ENCODE results near the gene UVRAG. TPM values are rescaled to one million over a fixed set of nuclear protein-coding genes. Genes with fewer than 3 reads are reported as not detected.
A peak's percentile ranks its signal among the peaks of the same experiment; 100 is the strongest.

The UVRAG gene
- total and polyA plus RNA-seq, 2 of the 13 experiments (the other 11 are each of a cell fraction or from before 2014, with no cell fraction given): 9.7 to 17.3 TPM

GRCh38 chr11:76175783-76176182 lies 360.8 kb downstream of the UVRAG start (continued):
- TF ChIP-seq ISX (CRISPR knock-in tag; conservative IDR thresholded peaks at IDR 0.05): no peak

- H3K79me2 ChIP-seq (ENCODE audit: insufficient read depth, low read length): no peaks in the 10 kb centered on the region
- H3K4me3 ChIP-seq (replicated peaks in 1 of 3; ENCODE audit: insufficient read depth in 1 of 3, low read depth in 2 of 3, low read length in 3 of 3): no peak overlapping the region
- no TSS peak for BruUV-seq (replicated peaks)
- in situ Hi-C loops (cut with HindIII; ENCODE audit: extremely low pct_ligation_motif_present, low pct_unique_long_range_greater_than_20kb) (no loop called here), intact Hi-C loops (cut with micrococcal nuclease; ENCODE audit: unreplicated experiment) (no loop called here)
- H3K27ac ChIP-seq (ENCODE audit: extremely low read length, insufficient read depth, low read length): peak overlapping the region; percentile 54
- H3K4me1 ChIP-seq (ENCODE audit: insufficient read depth, low read length): peaks cover 56% of the 10 kb centered on the region
- WGBS (ENCODE audit: low lambda C conversion rate): 94% methylated on average over 7 of the region's 9 CpGs
- DNase-seq (ENCODE audit: low spot score) (no peak), FAIRE-seq (no peak), ATAC-seq (no peak)
- ChIA-PET POLR2A (no interaction called here), CTCF (ENCODE audit: low intra/inter-chr PET ratio, low total read pairs) (no interaction called here)
- H4K20me1 ChIP-seq (ENCODE audit: insufficient read depth, low read length): no peaks in the 10 kb centered on the region
- no peak overlapping the region for H2AFZ ChIP-seq (ENCODE audit: low read length)
- H3K27me3 ChIP-seq (ENCODE audit: control insufficient read depth in 1 of 2, insufficient read depth in 2 of 2, low read length in 2 of 2): peaks cover 0 to 3% of the 10 kb centered on the region in 2 experiments; a peak in 3 of 5 replicates
- H3K9me3 ChIP-seq (ENCODE audit: low read length): no peaks in the 10 kb centered on the region
- TF ChIP-seq SMAD1 (CRISPR knock-in tag; IDR thresholded peaks at IDR 0.05; ENCODE audit: borderline replicate concordance, low read depth) (0 out of 2 replicates have a peak, but pooled peaks have one; percentile 54), BCL6 (CRISPR knock-in tag; IDR thresholded peaks at IDR 0.05) (no peak), TGIF2 (CRISPR knock-in tag; IDR thresholded peaks at IDR 0.05) (no peak)
- TF ChIP-seq, protein P1, sequence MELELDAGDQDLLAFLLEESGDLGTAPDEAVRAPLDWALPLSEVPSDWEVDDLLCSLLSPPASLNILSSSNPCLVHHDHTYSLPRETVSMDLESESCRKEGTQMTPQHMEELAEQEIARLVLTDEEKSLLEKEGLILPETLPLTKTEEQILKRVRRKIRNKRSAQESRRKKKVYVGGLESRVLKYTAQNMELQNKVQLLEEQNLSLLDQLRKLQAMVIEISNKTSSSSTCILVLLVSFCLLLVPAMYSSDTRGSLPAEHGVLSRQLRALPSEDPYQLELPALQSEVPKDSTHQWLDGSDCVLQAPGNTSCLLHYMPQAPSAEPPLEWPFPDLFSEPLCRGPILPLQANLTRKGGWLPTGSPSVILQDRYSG (CRISPR knock-in tag; IDR thresholded peaks at IDR 0.05): no peak
- H3K9ac ChIP-seq (ENCODE audit: insufficient read depth, low read depth, low read length): no peak overlapping the region; the same call in 1 of the 2 replicates
- H3K36me3 ChIP-seq (replicated peaks in 1 of 2; ENCODE audit: control insufficient read depth in 1 of 2, insufficient read depth in 2 of 2, low read length in 2 of 2): no peaks in the 10 kb centered on the region
- H3K4me2 ChIP-seq (ENCODE audit: low read depth, low read length): peak overlapping the region; percentile 58
Observed at GRCh38 chr11:76176463-76176862, 361.5 kb downstream of the UVRAG start.

- Histone ChIP-seq H3K79me2 (ENCODE audit: insufficient read depth, low read length) (no peaks in the 10 kb centered on the region), H2AFZ (ENCODE audit: low read length) (no peak overlapping the region), H3K27ac (ENCODE audit: extremely low read length, insufficient read depth, low read length) (peak overlapping the region; percentile 61), H3K4me2 (ENCODE audit: low read depth, low read length) (peak overlapping the region; percentile 58), H3K4me3 (replicated peaks in 1 of 3; ENCODE audit: insufficient read depth in 1 of 3, low read depth in 2 of 3, low read length in 3 of 3) (peak overlapping the region in 1 of 3 experiments; percentile 27; a peak in 2 of 6 replicates), H3K9ac (ENCODE audit: insufficient read depth, low read depth, low read length) (peak overlapping the region; percentile 52), H3K27me3 (ENCODE audit: control insufficient read depth in 1 of 2, insufficient read depth in 2 of 2, low read length in 2 of 2) (peaks cover 0 to under 1% of the 10 kb centered on the region in 2 experiments; a peak in 3 of 5 replicates), H3K4me1 (ENCODE audit: insufficient read depth, low read length) (peaks cover 56% of the 10 kb centered on the region), H3K9me3 (ENCODE audit: low read length) (no peaks in the 10 kb centered on the region), H4K20me1 (ENCODE audit: insufficient read depth, low read length) (no peaks in the 10 kb centered on the region), H3K36me3 (replicated peaks in 1 of 2; ENCODE audit: control insufficient read depth in 1 of 2, insufficient read depth in 2 of 2, low read length in 2 of 2) (no peaks in the 10 kb centered on the region)
- in situ Hi-C loops (cut with HindIII; ENCODE audit: extremely low pct_ligation_motif_present, low pct_unique_long_range_greater_than_20kb): no loop called here
- POLR2A ChIA-PET: no interaction called here
- ATAC-seq (peak; percentile 74), DNase-seq (ENCODE audit: low spot score) (peak; percentile 72), FAIRE-seq (peak; percentile 80)
- no CpG with 5 or more reads among the region's 6 CpGs for WGBS (ENCODE audit: low lambda C conversion rate)
- intact Hi-C loops (cut with micrococcal nuclease; ENCODE audit: unreplicated experiment): no loop called here
- CTCF ChIA-PET (ENCODE audit: low intra/inter-chr PET ratio, low total read pairs): no interaction called here
- BruUV-seq (replicated peaks): no TSS peak
- TF ChIP-seq THYN1 (CRISPR knock-in tag; IDR thresholded peaks at IDR 0.05; ENCODE audit: borderline replicate concordance, low read depth): no peak
- TF ChIP-seq FOXC1 (CRISPR knock-in tag; IDR thresholded peaks at IDR 0.05; ENCODE audit: borderline replicate concordance): no peak
- TF ChIP-seq, protein P2, sequence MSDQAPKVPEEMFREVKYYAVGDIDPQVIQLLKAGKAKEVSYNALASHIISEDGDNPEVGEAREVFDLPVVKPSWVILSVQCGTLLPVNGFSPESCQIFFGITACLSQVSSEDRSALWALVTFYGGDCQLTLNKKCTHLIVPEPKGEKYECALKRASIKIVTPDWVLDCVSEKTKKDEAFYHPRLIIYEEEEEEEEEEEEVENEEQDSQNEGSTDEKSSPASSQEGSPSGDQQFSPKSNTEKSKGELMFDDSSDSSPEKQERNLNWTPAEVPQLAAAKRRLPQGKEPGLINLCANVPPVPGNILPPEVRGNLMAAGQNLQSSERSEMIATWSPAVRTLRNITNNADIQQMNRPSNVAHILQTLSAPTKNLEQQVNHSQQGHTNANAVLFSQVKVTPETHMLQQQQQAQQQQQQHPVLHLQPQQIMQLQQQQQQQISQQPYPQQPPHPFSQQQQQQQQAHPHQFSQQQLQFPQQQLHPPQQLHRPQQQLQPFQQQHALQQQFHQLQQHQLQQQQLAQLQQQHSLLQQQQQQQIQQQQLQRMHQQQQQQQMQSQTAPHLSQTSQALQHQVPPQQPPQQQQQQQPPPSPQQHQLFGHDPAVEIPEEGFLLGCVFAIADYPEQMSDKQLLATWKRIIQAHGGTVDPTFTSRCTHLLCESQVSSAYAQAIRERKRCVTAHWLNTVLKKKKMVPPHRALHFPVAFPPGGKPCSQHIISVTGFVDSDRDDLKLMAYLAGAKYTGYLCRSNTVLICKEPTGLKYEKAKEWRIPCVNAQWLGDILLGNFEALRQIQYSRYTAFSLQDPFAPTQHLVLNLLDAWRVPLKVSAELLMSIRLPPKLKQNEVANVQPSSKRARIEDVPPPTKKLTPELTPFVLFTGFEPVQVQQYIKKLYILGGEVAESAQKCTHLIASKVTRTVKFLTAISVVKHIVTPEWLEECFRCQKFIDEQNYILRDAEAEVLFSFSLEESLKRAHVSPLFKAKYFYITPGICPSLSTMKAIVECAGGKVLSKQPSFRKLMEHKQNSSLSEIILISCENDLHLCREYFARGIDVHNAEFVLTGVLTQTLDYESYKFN (CRISPR knock-in tag; conservative IDR thresholded peaks at IDR 0.05): peak; percentile 90
- no peak for TF ChIP-seq ZNF879 (CRISPR knock-in tag; IDR thresholded peaks at IDR 0.05)
- TF ChIP-seq CREM (IDR thresholded peaks at IDR 0.05): peak; percentile 37; the same call in 1 of the 2 replicates
- TF ChIP-seq CREM (CRISPR knock-in tag; IDR thresholded peaks at IDR 0.05): no peak
- no peak for TF ChIP-seq RXRA (CRISPR knock-in tag; IDR thresholded peaks at IDR 0.05)
- TF ChIP-seq NCOR1 (IDR thresholded peaks at IDR 0.05; ENCODE audit: borderline replicate concordance, low read length): no peak
- TF ChIP-seq ZKSCAN5 (CRISPR knock-in tag; IDR thresholded peaks at IDR 0.05): no peak
Observed at GRCh38 chr11:76177250-76177686, 362.3 kb downstream of the UVRAG start.

All from HepG2 (cell line).